DMS53 (cell line): ENCODE measurements around the gene CEP57L1.
"Not testable (repeated sequence)": the region's sequence is repeated elsewhere in the genome, so short reads cannot be mapped to it uniquely, and the experiment has no call there.

ENCODE experiments used
- DNase-seq: peaks from one replicate; lab custom pipeline; 2025; lab: John Stamatoyannopoulos, UW

Gene CEP57L1

DNA sequence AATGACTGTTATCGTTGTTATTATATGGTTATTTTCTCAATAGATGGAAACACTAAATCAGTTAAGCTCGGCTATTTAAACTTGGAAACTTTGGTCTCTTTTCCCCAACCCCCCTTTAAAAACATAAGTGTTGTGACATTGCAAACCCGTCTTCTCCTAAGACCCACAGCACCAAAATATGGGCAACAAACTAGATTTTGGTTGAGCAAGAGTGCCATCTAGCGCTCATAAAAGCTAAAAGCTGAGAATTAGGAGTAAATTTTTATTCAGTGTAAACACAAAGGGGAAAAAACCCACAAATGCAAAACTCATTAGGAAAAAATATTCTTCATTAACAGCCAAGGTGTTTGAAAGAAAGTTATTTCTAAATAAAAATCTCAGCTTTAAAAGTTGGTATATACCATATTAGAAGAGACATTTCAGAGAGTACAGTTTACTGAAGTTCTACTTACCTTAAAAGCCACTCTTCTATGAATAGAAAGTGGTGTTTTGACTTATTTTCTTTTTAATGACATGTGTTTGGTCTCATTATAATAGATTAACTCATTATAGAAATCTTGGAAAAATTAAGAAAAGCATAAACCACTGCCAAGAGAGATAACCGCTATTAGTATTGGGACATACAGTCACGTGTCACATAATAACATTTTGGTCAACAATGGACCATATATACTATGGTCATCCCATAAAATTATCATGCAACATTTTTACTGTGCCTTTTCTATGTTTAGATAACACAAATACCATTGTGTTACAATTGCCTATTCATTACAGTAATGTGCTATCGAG is 21.8 kb upstream of the CEP57L1 start:
- peak; percentile 75 for DNase-seq

GRCh38 chr6:109074133-109074415 is 21.2 kb upstream of the CEP57L1 start:
- DNase-seq = no peak

DNA sequence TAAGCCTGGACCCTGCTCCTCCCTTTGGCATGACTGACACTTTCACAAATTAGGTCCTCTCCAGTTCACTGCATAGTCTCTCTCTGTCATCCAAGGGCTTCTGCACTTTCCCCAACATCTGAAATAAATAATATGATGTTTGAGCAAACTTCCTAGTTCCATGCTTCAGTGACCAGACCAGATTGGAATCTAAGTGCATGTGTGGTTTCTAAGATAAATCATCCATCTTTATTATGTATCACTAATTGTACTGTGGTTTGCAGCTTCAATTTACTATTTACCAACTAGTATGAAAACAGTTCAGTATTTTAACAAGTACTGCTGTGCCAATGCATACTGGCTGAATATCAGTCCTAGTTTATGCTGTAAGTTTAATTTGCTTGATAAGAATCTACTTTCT is 19.4 kb upstream of the CEP57L1 start:
- DNase-seq = no peak

- DNase-seq = no peak
These were observed 18.9 kb upstream of the CEP57L1 start for GRCh38 chr6:109076377-109076776.

GRCh38 chr6:109079981-109080380 is 15.3 kb upstream of the CEP57L1 start:
- no peak for DNase-seq

DNA sequence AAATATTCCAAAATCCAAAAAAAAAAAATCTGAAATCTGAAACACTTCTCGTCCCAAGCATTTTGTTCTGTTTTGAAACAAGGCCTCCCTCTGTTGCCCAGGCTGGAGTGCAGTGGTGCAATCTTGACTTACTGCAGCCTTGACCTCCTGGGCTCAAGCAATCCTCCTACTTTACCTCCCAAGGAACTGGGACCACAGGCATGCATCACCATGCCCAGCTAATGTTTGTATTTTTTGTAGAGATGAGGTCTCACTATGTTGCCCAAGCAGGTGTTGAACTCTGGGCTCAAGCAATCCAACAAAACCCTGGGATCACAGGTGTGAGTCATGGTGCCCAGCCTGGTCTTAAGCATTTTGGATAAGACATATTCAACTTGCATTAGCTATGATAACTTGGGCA is 14.3 kb upstream of the CEP57L1 start:
- DNase-seq = no peak

DNA sequence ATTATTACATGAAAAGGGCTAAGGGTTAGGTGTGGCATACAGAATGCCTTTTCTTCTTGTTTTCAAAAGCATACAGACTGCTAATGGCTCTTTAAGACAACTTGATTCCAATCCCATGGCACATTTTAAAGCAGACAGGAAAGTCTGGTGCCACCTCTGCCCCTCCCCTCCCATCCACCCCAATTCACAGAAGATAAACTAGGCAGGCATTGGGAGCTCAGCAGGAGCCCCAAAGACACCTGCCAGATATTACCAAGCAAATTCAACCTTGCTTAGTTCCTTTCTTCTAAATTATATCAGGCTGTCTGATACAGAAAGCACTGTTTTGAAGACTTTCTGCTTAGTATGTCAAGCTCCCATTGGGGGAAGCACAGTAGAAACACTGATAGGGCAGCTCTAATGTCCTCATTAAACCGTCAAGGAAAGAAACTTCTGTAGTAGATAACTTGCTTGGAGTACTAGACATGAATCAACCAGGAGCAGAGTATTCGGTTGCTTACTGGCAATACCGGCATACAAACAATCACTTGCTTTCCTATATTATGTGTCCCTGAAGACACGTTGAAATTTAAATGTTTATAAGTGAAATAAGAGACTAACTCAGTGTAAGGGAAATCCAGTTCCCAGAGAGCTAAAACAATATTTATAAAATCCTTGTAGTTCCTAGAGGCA is 13.7 kb upstream of the CEP57L1 start:
- no peak for DNase-seq

- DNase-seq = peak; percentile 2
These were observed 13.1 kb upstream of the CEP57L1 start for GRCh38 chr6:109082188-109082577.

DNA sequence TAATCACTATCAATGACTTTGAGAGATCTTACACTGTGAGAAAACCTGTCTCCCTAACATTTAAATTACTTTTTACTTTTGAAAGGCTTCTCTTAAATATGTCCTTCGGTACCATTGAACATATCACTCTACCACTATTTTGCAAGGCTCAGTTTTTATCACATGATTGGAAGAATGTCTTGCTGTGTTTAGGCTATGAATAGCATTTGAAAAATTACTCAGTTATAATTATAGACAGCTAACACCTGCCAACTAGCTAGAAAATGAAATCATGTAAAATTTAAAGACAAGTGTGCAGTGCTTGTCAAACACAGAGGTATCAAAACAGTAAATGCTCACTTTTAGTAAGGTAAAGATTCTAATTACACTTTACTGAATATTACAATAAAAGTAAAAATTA is 11.7 kb upstream of the CEP57L1 start:
- no peak for DNase-seq

- DNase-seq = not testable (repeated sequence)
These were observed 11.2 kb upstream of the CEP57L1 start for GRCh38 chr6:109084146-109084545.

- DNase-seq = no peak
These were observed 7.5 kb upstream of the CEP57L1 start for GRCh38 chr6:109087661-109088264.

DNA sequence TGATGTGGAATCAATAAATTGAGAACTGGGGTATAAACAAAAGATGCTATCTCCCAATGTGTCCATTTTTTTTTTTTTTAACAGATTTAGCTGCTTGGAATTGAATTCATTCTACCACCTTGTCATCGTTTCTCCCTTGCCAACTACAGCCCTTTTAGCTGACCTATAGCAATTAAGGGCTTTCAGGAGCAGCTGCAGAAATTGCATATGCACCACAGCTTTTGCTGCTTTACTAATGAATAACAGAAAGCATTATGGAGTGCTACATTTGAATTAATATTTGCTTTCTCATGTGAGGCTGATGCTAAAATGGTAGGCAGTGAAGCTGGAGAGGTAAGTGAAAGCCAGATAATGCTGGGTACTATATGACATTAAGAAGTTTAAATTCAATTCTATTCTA is 6.3 kb upstream of the CEP57L1 start:
- no peak for DNase-seq

DNA sequence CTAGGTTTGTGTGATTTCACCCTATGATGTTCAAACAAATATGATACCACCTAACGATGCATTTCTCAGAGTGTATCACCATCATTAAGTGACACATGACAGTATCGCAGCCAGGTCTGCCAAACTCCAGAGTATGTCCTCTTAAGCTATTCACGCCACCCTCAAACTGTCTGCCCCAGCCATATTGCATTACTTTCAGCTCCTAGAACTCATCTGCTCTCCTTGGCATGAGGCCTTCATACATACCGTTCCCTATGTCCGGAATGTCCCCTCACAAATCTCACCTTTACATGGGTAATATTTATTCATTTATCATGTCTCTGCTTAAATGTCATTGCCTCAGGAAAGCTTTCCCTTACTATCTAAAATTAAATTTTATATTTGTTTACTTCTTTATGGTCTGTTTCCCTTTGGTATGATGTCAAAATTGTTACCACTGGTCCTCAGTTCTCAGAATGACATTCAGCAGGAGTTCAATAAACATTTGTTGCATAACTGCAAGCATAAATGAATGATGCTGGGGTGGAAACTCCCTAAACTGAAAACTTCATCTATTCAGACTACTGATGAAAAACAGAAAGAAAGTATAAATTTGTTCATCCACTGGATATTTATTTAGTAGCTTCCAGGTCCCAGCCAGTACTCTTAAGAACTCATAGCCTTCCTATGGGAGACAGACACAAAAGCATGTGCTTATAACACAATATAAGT is 3.8 kb upstream of the CEP57L1 start:
- DNase-seq = no peak

DNA sequence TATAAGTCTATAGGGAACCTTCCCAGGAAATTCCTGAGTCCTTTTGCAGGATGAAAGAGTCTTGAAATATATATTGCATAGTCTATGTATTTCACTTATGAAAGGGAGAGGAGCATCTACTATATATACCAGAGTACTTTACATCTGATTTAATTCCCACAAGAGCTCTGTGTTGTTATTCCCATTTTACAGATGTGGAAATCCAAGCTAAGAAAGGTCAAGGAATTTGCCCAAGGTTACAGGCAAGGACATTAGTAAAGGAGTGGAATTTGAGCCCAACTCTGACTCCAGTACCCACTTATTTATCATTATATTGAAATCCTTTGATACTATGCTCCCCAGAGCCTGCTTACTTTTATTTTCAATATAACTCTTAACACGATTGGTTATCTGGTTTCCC is 3.2 kb upstream of the CEP57L1 start:
- no peak for DNase-seq

GRCh38 chr6:109093732-109094415 is 1.4 kb upstream of the CEP57L1 start:
- peak; percentile 31 for DNase-seq

GRCh38 chr6:109094416-109095035 is 781 bp upstream of the CEP57L1 start, which contains the start of gene SESN1:
Gene SESN1 (minus strand): TSS chr6:109094846. CDS start chr6:109094073, 773 bp downstream.
- peak; percentile 91 for DNase-seq

GRCh38 chr6:109095835-109096084 is 453 bp downstream of the CEP57L1 start:
- no peak for DNase-seq

GRCh38 chr6:109096208-109096607 is 901 bp downstream of the CEP57L1 start:
- DNase-seq = no peak

- no peak for DNase-seq
These were observed 2.4 kb downstream of the CEP57L1 start for GRCh38 chr6:109097661-109098060.

DNA sequence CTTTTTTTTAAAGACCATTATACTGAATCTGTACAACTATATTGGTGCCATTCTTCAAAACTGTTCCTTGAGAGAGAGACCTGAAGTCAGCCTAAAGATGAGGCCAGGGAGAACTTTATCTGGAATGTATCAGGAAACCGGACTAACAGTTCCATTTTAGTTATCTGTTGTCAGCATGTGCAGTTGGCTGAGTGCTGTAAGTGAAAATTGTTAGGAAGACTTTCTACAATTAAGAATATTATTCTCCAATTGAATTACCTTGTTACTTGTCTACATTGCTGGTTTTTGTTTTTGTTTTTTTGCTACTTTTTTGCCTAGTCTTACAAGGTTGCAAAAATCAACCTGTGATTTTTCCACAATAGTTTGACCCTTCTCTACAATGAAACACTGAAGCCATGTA is 7.5 kb downstream of the CEP57L1 start:
- DNase-seq = no peak

GRCh38 chr6:109103942-109104341 is 8.6 kb downstream of the CEP57L1 start:
- no peak for DNase-seq

DNA sequence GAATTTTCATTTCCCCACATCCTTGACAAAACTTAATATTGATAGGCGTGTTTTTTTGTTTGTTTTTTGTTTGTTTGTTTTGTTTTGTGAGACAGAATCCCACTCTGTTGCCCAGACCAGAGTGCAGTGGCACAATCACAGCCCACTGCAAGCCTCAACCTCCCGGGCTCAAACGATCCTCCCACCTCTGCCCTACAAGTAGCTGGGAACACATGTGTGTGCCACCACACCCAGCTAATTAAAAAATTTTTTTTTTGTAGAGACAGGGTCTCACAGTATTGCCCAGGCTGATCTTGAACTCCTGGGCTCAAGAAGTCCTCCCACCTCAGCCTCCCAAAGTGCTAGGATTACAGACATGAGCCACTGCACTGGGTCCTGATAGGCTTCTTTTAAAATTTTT is 9.2 kb downstream of the CEP57L1 start:
- no peak for DNase-seq
